ENCODE results near the gene IRF2BP1. TPM values are rescaled to one million over a fixed set of nuclear protein-coding genes. Genes with fewer than 3 reads are reported as not detected.

IRF2BP1 gene
- total RNA-seq (18.2 TPM), polyA plus RNA-seq (30.2 TPM)

GRCh38 chr19:45885556-45886426, at the start of gene IRF2BP1:
IRF2BP1 (minus strand) TSS chr19:45886141; CDS start chr19:45885774, 367 bp downstream.
- WGBS: under 1% methylated on average over 107 of the region's 107 CpGs
- Histone ChIP-seq H3K4me3 (ENCODE audit: low read depth, low read length) (peak within 1 kb of the TSS; percentile 87), H3K36me3 (ENCODE audit: insufficient read depth) (no peaks in the 10 kb centered on the region), H3K4me1 (ENCODE audit: insufficient read depth) (no peaks in the 10 kb centered on the region), H3K27ac (ENCODE audit: low read depth) (peak within 1 kb of the TSS; percentile 84)
- peak; percentile 79 for DNase-seq (ENCODE audit: extremely low spot score)

- DNase-seq (ENCODE audit: extremely low spot score): no peak
- Histone ChIP-seq H3K36me3 (ENCODE audit: insufficient read depth) (no peaks in the 10 kb centered on the region), H3K4me3 (ENCODE audit: low read depth, low read length) (no peak overlapping the region), H3K4me1 (ENCODE audit: insufficient read depth) (no peaks in the 10 kb centered on the region), H3K27ac (ENCODE audit: low read depth) (no peak overlapping the region)
- WGBS: 71% methylated on average over 19 of the region's 19 CpGs
Measured at GRCh38 chr19:45935267-45935666, 49.3 kb upstream of the IRF2BP1 start.

- WGBS: 27% methylated on average over 19 of the region's 19 CpGs
- no peak for DNase-seq (ENCODE audit: extremely low spot score)
- Histone ChIP-seq H3K27ac (ENCODE audit: low read depth) (no peak overlapping the region), H3K36me3 (ENCODE audit: insufficient read depth) (no peaks in the 10 kb centered on the region), H3K4me3 (ENCODE audit: low read depth, low read length) (no peak overlapping the region), H3K4me1 (ENCODE audit: insufficient read depth) (no peaks in the 10 kb centered on the region)
Measured at GRCh38 chr19:45934551-45935230, 48.8 kb upstream of the IRF2BP1 start.

- no peaks in the 10 kb centered on the region for H3K4me1 ChIP-seq (ENCODE audit: insufficient read depth)
- no peaks in the 10 kb centered on the region for H3K36me3 ChIP-seq (ENCODE audit: insufficient read depth)
- 59% methylated on average over 9 of the region's 9 CpGs for WGBS
Measured at GRCh38 chr19:45933759-45934158, 47.8 kb upstream of the IRF2BP1 start.

GRCh38 chr19:45931055-45931454, 45.1 kb upstream of the IRF2BP1 start:
- no peak overlapping the region for H3K27ac ChIP-seq (ENCODE audit: low read depth)
- no peaks in the 10 kb centered on the region for H3K4me1 ChIP-seq (ENCODE audit: insufficient read depth)
- H3K36me3 ChIP-seq (ENCODE audit: insufficient read depth): no peaks in the 10 kb centered on the region
- no peak overlapping the region for H3K4me3 ChIP-seq (ENCODE audit: low read depth, low read length)
- no peak for DNase-seq (ENCODE audit: extremely low spot score)
- 63% methylated on average over 3 of the region's 3 CpGs for WGBS

More at GRCh38 chr19:45933759-45934158, 47.8 kb upstream of the IRF2BP1 start:
- no peak for DNase-seq (ENCODE audit: extremely low spot score)
- H3K27ac ChIP-seq (ENCODE audit: low read depth): no peak overlapping the region
- no peak overlapping the region for H3K4me3 ChIP-seq (ENCODE audit: low read depth, low read length)

- Histone ChIP-seq H3K4me1 (ENCODE audit: insufficient read depth) (no peaks in the 10 kb centered on the region), H3K36me3 (ENCODE audit: insufficient read depth) (no peaks in the 10 kb centered on the region), H3K4me3 (ENCODE audit: low read depth, low read length) (no peak overlapping the region), H3K27ac (ENCODE audit: low read depth) (no peak overlapping the region)
- 71% methylated on average over 2 of the region's 2 CpGs for WGBS
- no peak for DNase-seq (ENCODE audit: extremely low spot score)
Measured at GRCh38 chr19:45929247-45929646, 43.3 kb upstream of the IRF2BP1 start.

GRCh38 chr19:45927565-45928261, 41.8 kb upstream of the IRF2BP1 start:
- Histone ChIP-seq H3K4me1 (ENCODE audit: insufficient read depth) (no peaks in the 10 kb centered on the region), H3K4me3 (ENCODE audit: low read depth, low read length) (no peak overlapping the region), H3K36me3 (ENCODE audit: insufficient read depth) (no peaks in the 10 kb centered on the region), H3K27ac (ENCODE audit: low read depth) (no peak overlapping the region)
- 8% methylated on average over 33 of the region's 33 CpGs for WGBS
- DNase-seq (ENCODE audit: extremely low spot score): peak; percentile 73

GRCh38 chr19:45924891-45925447, 39.0 kb upstream of the IRF2BP1 start:
- no peak overlapping the region for H3K4me3 ChIP-seq (ENCODE audit: low read depth, low read length)
- DNase-seq (ENCODE audit: extremely low spot score): no peak
- 73% methylated on average over 6 of the region's 6 CpGs for WGBS
- no peaks in the 10 kb centered on the region for H3K4me1 ChIP-seq (ENCODE audit: insufficient read depth)
- H3K27ac ChIP-seq (ENCODE audit: low read depth): no peak overlapping the region
- H3K36me3 ChIP-seq (ENCODE audit: insufficient read depth): no peaks in the 10 kb centered on the region

- no peaks in the 10 kb centered on the region for H3K36me3 ChIP-seq (ENCODE audit: insufficient read depth)
- no peak overlapping the region for H3K4me3 ChIP-seq (ENCODE audit: low read depth, low read length)
- no peaks in the 10 kb centered on the region for H3K4me1 ChIP-seq (ENCODE audit: insufficient read depth)
- no peak overlapping the region for H3K27ac ChIP-seq (ENCODE audit: low read depth)
- WGBS: 51% methylated on average over 9 of the region's 9 CpGs
- no peak for DNase-seq (ENCODE audit: extremely low spot score)
Measured at GRCh38 chr19:45922281-45922680, 36.3 kb upstream of the IRF2BP1 start.

GRCh38 chr19:45920458-45920857, 34.5 kb upstream of the IRF2BP1 start:
- Histone ChIP-seq H3K36me3 (ENCODE audit: insufficient read depth) (no peaks in the 10 kb centered on the region), H3K4me3 (ENCODE audit: low read depth, low read length) (no peak overlapping the region), H3K27ac (ENCODE audit: low read depth) (no peak overlapping the region), H3K4me1 (ENCODE audit: insufficient read depth) (no peaks in the 10 kb centered on the region)
- DNase-seq (ENCODE audit: extremely low spot score): no peak
- WGBS: 63% methylated on average over 8 of the region's 8 CpGs

- 56% methylated on average over 7 of the region's 7 CpGs for WGBS
- no peak overlapping the region for H3K27ac ChIP-seq (ENCODE audit: low read depth)
- DNase-seq (ENCODE audit: extremely low spot score): no peak
- no peaks in the 10 kb centered on the region for H3K4me1 ChIP-seq (ENCODE audit: insufficient read depth)
- no peak overlapping the region for H3K4me3 ChIP-seq (ENCODE audit: low read depth, low read length)
- H3K36me3 ChIP-seq (ENCODE audit: insufficient read depth): no peaks in the 10 kb centered on the region
Measured at GRCh38 chr19:45919678-45920077, 33.7 kb upstream of the IRF2BP1 start.

- 63% methylated on average over 4 of the region's 4 CpGs for WGBS
- H3K4me3 ChIP-seq (ENCODE audit: low read depth, low read length): no peak overlapping the region
- H3K4me1 ChIP-seq (ENCODE audit: insufficient read depth): no peaks in the 10 kb centered on the region
- no peak for DNase-seq (ENCODE audit: extremely low spot score)
- no peak overlapping the region for H3K27ac ChIP-seq (ENCODE audit: low read depth)
- H3K36me3 ChIP-seq (ENCODE audit: insufficient read depth): no peaks in the 10 kb centered on the region
Measured at GRCh38 chr19:45918721-45919120, 32.8 kb upstream of the IRF2BP1 start.

GRCh38 chr19:45917421-45918091, 31.6 kb upstream of the IRF2BP1 start:
- no peak for DNase-seq (ENCODE audit: extremely low spot score)
- WGBS: 51% methylated on average over 4 of the region's 4 CpGs

More at GRCh38 chr19:45917421-45918091, 31.6 kb upstream of the IRF2BP1 start:
- Histone ChIP-seq H3K4me3 (ENCODE audit: low read depth, low read length) (no peak overlapping the region), H3K27ac (ENCODE audit: low read depth) (no peak overlapping the region), H3K36me3 (ENCODE audit: insufficient read depth) (no peaks in the 10 kb centered on the region), H3K4me1 (ENCODE audit: insufficient read depth) (no peaks in the 10 kb centered on the region)

All from urinary bladder (tissue), 4 donors.